GM13976 (cell line): ENCODE data around the gene NCOR1.
"Not testable (repeated sequence)": the region's sequence is repeated elsewhere in the genome, so short reads cannot be mapped to it uniquely, and the experiment has no call there.

Experiments
- DNase-seq: peaks from one replicate; pipeline ENCODE4 v3.0.0; 2012; ENCODE audit warnings: low spot score
- in situ Hi-C: fragments of 300-500 bp; cut with MboI; formaldehyde crosslinking; loops from one replicate; pipeline ENCODE4 v1.12.0; 2022; ENCODE audit warnings: low sequenced_read_pairs, mixed read lengths, inconsistent platforms; ENCODE audit not compliant: unreplicated experiment
- TF ChIP-seq, protein P1 (sequence below): IDR thresholded peaks from 2 replicates; pipeline ENCODE4 v1.5.1; 2012; ENCODE audit warnings: borderline replicate concordance, mild to moderate bottlenecking; ENCODE audit not compliant: insufficient read depth; ENCODE audit errors: extremely low read depth, missing control alignments, control extremely low read depth

NCOR1 gene

GRCh38 chr17:16123531-16123930 lies 91.8 kb downstream of the NCOR1 start:
- in situ Hi-C loops, result no loop called here
- TF ChIP-seq, protein P1, sequence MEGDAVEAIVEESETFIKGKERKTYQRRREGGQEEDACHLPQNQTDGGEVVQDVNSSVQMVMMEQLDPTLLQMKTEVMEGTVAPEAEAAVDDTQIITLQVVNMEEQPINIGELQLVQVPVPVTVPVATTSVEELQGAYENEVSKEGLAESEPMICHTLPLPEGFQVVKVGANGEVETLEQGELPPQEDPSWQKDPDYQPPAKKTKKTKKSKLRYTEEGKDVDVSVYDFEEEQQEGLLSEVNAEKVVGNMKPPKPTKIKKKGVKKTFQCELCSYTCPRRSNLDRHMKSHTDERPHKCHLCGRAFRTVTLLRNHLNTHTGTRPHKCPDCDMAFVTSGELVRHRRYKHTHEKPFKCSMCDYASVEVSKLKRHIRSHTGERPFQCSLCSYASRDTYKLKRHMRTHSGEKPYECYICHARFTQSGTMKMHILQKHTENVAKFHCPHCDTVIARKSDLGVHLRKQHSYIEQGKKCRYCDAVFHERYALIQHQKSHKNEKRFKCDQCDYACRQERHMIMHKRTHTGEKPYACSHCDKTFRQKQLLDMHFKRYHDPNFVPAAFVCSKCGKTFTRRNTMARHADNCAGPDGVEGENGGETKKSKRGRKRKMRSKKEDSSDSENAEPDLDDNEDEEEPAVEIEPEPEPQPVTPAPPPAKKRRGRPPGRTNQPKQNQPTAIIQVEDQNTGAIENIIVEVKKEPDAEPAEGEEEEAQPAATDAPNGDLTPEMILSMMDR, result no peak
- no peak for DNase-seq

DNA sequence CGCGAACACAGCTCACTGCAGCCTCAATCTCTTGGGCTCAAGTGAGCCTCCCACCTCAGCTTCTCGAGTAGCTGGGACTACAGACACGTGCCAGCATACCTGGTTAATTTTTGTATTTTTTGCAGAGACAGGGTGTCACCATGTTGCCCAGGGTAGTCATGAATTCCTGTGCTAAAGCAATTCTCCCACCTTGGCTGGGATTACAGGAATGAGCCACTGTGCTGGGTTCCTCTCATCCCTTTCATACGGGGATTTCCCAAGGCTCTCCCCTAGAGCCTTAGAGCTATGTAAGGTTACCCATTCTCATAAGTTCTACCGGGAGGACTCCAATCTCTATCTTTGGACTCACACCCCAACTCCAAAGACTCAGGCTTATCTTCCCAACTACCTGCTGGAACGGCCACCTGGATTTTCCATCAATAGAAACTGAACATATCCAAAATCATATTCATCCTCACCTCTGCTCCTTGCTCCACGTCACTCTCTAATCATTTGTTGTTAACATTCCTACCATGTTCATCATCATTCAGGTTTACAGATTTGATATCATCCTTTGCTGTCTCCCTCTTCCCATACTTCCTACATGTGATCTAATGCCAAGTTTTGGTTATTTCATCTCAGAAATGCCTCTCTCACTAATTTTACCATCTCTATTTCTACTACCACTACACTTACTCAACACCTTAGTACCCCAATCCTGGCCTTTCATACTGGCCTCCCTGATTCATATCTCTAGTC lies 92.5 kb downstream of the NCOR1 start:
- in situ Hi-C loops, result no loop called here
- no peak for DNase-seq
- TF ChIP-seq, protein P1, result no peak

GRCh38 chr17:16121915-16122314 lies 93.4 kb downstream of the NCOR1 start:
- TF ChIP-seq, protein P1, result no peak
- no peak for DNase-seq
- in situ Hi-C loops, result no loop called here

GRCh38 chr17:16120937-16121336 lies 94.4 kb downstream of the NCOR1 start:
- no peak for DNase-seq
- in situ Hi-C loops, result no loop called here

GRCh38 chr17:16117149-16117548 lies 98.2 kb downstream of the NCOR1 start:
- in situ Hi-C loops, result no loop called here
- TF ChIP-seq, protein P1, result no peak
- DNase-seq, result no peak

More at GRCh38 chr17:16120937-16121336, 94.4 kb downstream of the NCOR1 start:
- TF ChIP-seq, protein P1, result no peak

DNA sequence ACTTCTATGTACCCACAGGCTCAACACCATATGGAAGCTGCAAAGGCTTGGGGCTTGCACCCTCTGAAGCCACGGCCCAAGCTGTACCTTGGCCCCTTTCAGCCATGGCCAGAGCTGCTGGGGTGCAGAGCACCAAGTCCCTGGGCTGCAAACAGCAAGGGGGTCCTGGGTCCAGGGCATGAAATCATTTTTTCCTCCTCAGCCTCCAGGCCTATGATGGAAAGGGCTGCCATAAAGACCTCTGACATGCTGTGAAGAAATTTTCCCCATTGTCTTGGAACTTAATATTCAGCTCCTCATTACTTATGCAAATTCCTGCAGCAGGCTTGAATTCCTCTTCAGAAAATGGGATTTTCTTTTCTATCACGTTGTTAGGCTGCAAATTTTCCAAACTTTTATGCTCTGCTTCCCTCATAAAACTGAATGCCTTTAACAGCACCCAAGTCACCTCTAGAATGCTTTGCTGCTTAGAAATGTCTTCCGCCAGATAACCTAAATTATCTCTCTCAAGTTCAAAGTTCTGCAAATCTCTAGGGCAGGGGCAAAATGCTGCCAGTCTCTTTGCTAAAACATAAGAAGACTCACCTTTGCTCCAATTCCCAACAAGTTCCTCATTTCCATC lies 100.1 kb downstream of the NCOR1 start:
- in situ Hi-C loops, DNase-seq: not testable (repeated sequence)

- in situ Hi-C loops, result no loop called here
- DNase-seq, result no peak
- TF ChIP-seq, protein P1, result no peak
These were observed 106.5 kb downstream of the NCOR1 start for GRCh38 chr17:16108871-16109270.
